T-cell (primary cell): ENCODE data around the gene RFX2. TPM values are rescaled to one million over a fixed set of nuclear protein-coding genes. Genes with fewer than 3 reads are reported as not detected.
"Not testable (repeated sequence)": the region's sequence is repeated elsewhere in the genome, so short reads cannot be mapped to it uniquely, and the experiment has no call there.

Experiments used
- ATAC-seq, 4 experiments: fragments of 200-7000 bp in 3 of 4; fragments of 150-1000 bp in 1 of 4; cut with Tn5 transposase; replicated peaks in 1 of 4; 1 replicate in 3 of 4; 2 replicates in 1 of 4; pipeline ENCODE4 v1.10.0; 2021; ENCODE audit warnings: moderate library complexity in 3 of 4, mild to moderate bottlenecking in 2 of 4, moderate number of reproducible peaks in 1 of 4
- CTCF ChIA-PET, 2 donors: fragments of 300-600 bp; sonication (Branson Sonifier 250); formaldehyde crosslinking; loops; one replicate each; lab custom pipeline; 2022; ENCODE audit warnings: antibody characterized with exemption in 2 of 2; lab: Charles Lee
- POLR2A ChIA-PET, 2 donors: fragments of 300-600 bp; sonication (Branson Sonifier 250); formaldehyde crosslinking; loops; one replicate each; lab custom pipeline; 2022; ENCODE audit warnings: antibody characterized with exemption in 2 of 2; lab: Charles Lee
- DNase-seq, 35 experiments: peaks; one replicate each; pipeline versions ENCODE4 v3.0.0 to v3.0.0-alpha.2; 2013 to 2023
- H3K27ac ChIP-seq: one replicate; pipeline ENCODE4 v1.5.1; 2013; ENCODE audit warnings: low read length
- H3K27me3 ChIP-seq, 2 experiments: replicated peaks in 1 of 2; 1 replicate in 1 of 2; 2 replicates in 1 of 2; pipeline versions ENCODE4 v1.6.1 to v1.7.0; 2013; ENCODE audit warnings: low read length in 1 of 2, mixed read lengths in 1 of 2; ENCODE audit not compliant: control insufficient read depth in 2 of 2, insufficient read depth in 2 of 2; ENCODE audit errors: extremely low read depth in 1 of 2
- H3K36me3 ChIP-seq, 2 donors: 1 replicate in 1 of 2; 2 replicates in 1 of 2; pipeline versions ENCODE4 v1.6.1 to v1.7.0; 2013; ENCODE audit warnings: low read length in 1 of 2; ENCODE audit not compliant: control insufficient read depth in 2 of 2, insufficient read depth in 1 of 2; ENCODE audit errors: extremely low read depth in 1 of 2
- H3K4me1 ChIP-seq, 2 experiments: 1 replicate in 1 of 2; 2 replicates in 1 of 2; pipeline versions ENCODE4 v1.6.1 to v1.7.0; 2013; ENCODE audit warnings: low read length in 2 of 2, mixed read lengths in 1 of 2; ENCODE audit not compliant: insufficient read depth in 2 of 2, control insufficient read depth in 1 of 2; ENCODE audit errors: extremely low read depth in 1 of 2
- H3K4me3 ChIP-seq, 2 donors: 1 replicate in 1 of 2; 2 replicates in 1 of 2; pipeline versions ENCODE4 v1.5.1 to v1.7.0; 2013; ENCODE audit warnings: mild to moderate bottlenecking in 2 of 2, low read length in 1 of 2, moderate library complexity in 1 of 2; ENCODE audit not compliant: control insufficient read depth in 1 of 2; ENCODE audit errors: extremely low read depth in 1 of 2
- H3K9me3 ChIP-seq: 2 replicates; pipeline ENCODE4 v1.7.0; 2013
- H3K27ac Mint-ChIP-seq, 2 donors: one replicate each; pipeline ENCODE4 v1.8.0; 2020 to 2021; ENCODE audit warnings: mild to moderate bottlenecking in 2 of 2, mixed read lengths in 2 of 2
- H3K27me3 Mint-ChIP-seq, 2 donors: one replicate each; pipeline ENCODE4 v1.8.0; 2021 to 2022; ENCODE audit warnings: mixed read lengths in 2 of 2
- H3K36me3 Mint-ChIP-seq: one replicate; pipeline ENCODE4 v1.8.0; 2021; ENCODE audit warnings: mixed read lengths
- H3K4me1 Mint-ChIP-seq, 3 donors: one replicate each; pipeline ENCODE4 v1.8.0; 2020 to 2022; ENCODE audit warnings: mixed read lengths in 3 of 3, mild to moderate bottlenecking in 1 of 3
- H3K4me3 Mint-ChIP-seq, 3 donors: one replicate each; pipeline ENCODE4 v1.8.0; 2020 to 2022; ENCODE audit warnings: mild to moderate bottlenecking in 3 of 3, mixed read lengths in 3 of 3, moderate library complexity in 3 of 3
- H3K9me3 Mint-ChIP-seq, 3 donors: one replicate each; pipeline ENCODE4 v1.8.0; 2020 to 2022; ENCODE audit warnings: mixed read lengths in 3 of 3
- WGBS: methylation state at CpG from one replicate; pipeline ENCODE4 v1.1.5; 2013; ENCODE audit warnings: missing lambda C conversion rate; ENCODE audit not compliant: insufficient coverage; 5-methylcytosine and 5-hydroxymethylcytosine counted together
- total RNA-seq, 35 experiments: library from RNA in 6 of 35; stranded (reverse) in 6 of 35; fragments of 120-200 nt in 1 of 35; gene quantifications; one replicate each; pipeline versions ENCODE4 v1.2.1 to v1.2.4 and lab custom pipeline; 2013 to 2026

Gene RFX2
- total RNA-seq, 5 donors from 2014 or later (not counting 1 experiment from before 2014, with no cell fraction given) = 4.7 to 11.6 (median 7.8) TPM

DNA sequence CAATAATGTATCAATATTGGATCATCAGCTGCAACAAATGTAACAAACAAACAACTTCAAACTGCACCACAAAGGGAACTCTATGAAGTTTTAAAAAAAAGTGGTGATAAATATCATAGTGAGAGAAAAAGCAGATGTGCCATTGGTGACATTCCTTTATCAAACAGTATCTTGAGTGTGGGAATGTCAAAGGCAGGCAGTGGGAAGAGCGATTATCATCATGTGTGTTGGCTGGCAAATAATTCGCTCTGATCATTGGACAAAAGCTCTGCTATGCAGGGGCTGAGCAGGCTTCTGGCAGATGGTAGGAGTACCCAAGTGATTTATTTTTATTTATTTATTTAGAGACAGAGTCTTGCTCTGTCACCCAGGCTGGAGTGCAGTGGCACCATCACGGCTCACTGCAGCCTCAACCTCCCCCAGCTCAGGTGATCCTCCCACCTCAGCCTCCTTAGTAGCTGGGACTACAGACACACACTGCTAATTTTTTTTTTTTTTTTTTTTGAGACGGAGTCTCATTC lies 76.5 kb downstream of the RFX2 start:
- CTCF ChIA-PET = no interaction called here
- H3K4me1 ChIP-seq = no peaks in the 10 kb centered on the region
- no peaks in the 10 kb centered on the region for H3K27me3 Mint-ChIP-seq
- POLR2A ChIA-PET = interaction anchor here in 1 of 2 donors (0.6 kb wide), 1 partner anchor 54 kb away, joined by 8 read pairs; no protein-coding TSS in a partner anchor
- no peak overlapping the region for H3K4me3 Mint-ChIP-seq
- no peaks in the 10 kb centered on the region for H3K4me1 Mint-ChIP-seq
- DNase-seq (no peak), ATAC-seq (no peak)
- no peak overlapping the region for H3K27ac Mint-ChIP-seq
- H3K27me3 ChIP-seq = no peaks in the 10 kb centered on the region
- 93% methylated on average over 3 of the region's 4 CpGs for WGBS
- H3K36me3 Mint-ChIP-seq = no peaks in the 10 kb centered on the region
- no peak overlapping the region for H3K4me3 ChIP-seq
- no peak overlapping the region for H3K27ac ChIP-seq
- H3K36me3 ChIP-seq = no peaks in the 10 kb centered on the region
- no peaks in the 10 kb centered on the region for H3K9me3 ChIP-seq
- no peaks in the 10 kb centered on the region for H3K9me3 Mint-ChIP-seq

DNA sequence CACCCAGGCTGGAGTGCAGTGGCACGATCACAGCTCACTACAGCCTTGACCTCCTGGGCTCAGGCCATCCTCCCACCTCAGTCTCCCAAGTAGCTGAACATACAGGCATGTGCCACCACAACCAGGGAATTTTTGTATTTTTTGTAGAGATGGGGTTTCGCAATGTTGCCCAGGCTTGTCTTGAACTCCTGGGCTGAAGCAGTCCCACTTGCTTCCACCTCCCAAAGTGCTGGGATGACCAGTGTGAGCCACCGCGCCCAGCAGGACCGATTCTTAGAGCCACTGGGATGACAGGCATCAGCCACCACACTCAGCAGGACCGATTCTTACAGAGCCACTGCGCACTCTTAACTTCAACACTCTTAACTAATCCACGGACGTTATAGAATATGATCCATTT lies 77.5 kb downstream of the RFX2 start:
- Mint-ChIP-seq H3K9me3 (no peaks in the 10 kb centered on the region), H3K4me1 (no peaks in the 10 kb centered on the region), H3K36me3 (peaks cover 3% of the 10 kb centered on the region), H3K27ac (no peak overlapping the region), H3K4me3 (no peak overlapping the region), H3K27me3 (no peaks in the 10 kb centered on the region)
- no peaks in the 10 kb centered on the region for H3K27me3 ChIP-seq
- DNase-seq (peak in 1 of 35 experiments; percentile 19), ATAC-seq (no peak)
- 82% methylated on average over 7 of the region's 9 CpGs for WGBS
- H3K4me1 ChIP-seq = no peaks in the 10 kb centered on the region
- H3K36me3 ChIP-seq = no peaks in the 10 kb centered on the region
- no peak overlapping the region for H3K4me3 ChIP-seq
- POLR2A ChIA-PET = no interaction called here
- no peaks in the 10 kb centered on the region for H3K9me3 ChIP-seq
- CTCF ChIA-PET = interaction anchor here in 1 of 2 donors (1.0 kb wide), 1 partner anchor 65 kb away, joined by 3 read pairs; no protein-coding TSS in a partner anchor
- H3K27ac ChIP-seq = no peak overlapping the region

DNA sequence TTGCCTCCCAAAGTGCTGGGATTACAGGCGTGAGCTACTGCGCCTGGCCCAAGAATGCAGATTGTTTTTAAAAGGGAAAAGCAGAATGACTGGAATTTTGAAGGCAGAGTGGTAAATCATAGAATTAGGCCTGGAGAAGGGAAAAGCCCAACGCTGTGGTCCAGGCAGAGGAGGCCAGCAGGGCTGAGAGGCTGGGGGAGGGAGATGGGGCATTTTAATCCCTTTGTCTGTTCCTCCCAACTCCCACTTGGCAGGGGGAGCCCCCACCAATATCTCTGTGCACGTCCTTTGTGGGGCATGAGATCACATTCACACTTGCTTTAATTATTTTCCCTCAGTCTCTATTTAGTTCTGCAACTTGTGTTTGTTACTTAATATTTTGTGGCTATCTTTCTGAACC lies 77.9 kb downstream of the RFX2 start:
- POLR2A ChIA-PET = no interaction called here
- Mint-ChIP-seq H3K27me3 (no peaks in the 10 kb centered on the region), H3K36me3 (peaks cover 3% of the 10 kb centered on the region), H3K9me3 (no peaks in the 10 kb centered on the region), H3K27ac (no peak overlapping the region), H3K4me3 (no peak overlapping the region), H3K4me1 (no peaks in the 10 kb centered on the region)
- ATAC-seq (no peak), DNase-seq (no peak)
- whole genome bisulfite sequencing = 100% methylated on average over 2 of the region's 4 CpGs
- Histone ChIP-seq H3K4me3 (no peak overlapping the region), H3K27ac (no peak overlapping the region), H3K36me3 (no peaks in the 10 kb centered on the region), H3K4me1 (no peaks in the 10 kb centered on the region), H3K27me3 (no peaks in the 10 kb centered on the region), H3K9me3 (no peaks in the 10 kb centered on the region)
- CTCF ChIA-PET = interaction anchor here in 1 of 2 donors (1.0 kb wide), 1 partner anchor 64 kb away, joined by 3 read pairs; no protein-coding TSS in a partner anchor

DNA sequence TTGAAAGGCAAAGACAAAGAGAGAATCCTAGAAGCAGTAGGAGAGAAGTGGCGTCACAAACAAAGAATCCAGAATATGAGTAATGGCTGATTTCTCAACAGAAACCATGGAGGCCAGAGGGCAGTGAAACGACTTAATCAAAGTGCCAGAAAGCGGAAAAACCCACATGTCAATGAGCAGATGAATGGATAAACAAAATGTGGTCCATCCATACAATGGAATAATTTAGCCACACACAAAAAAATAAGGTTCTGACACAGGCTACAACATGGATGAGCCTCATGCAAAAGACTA lies 80.1 kb downstream of the RFX2 start:
- Histone ChIP-seq H3K9me3 (no peaks in the 10 kb centered on the region), H3K4me1 (no peaks in the 10 kb centered on the region), H3K4me3 (no peak overlapping the region), H3K36me3 (peaks cover 0 to 5% of the 10 kb centered on the region in 2 donors), H3K27me3 (no peaks in the 10 kb centered on the region), H3K27ac (no peak overlapping the region)
- Mint-ChIP-seq H3K36me3 (peaks cover 7% of the 10 kb centered on the region), H3K9me3 (no peaks in the 10 kb centered on the region), H3K27me3 (no peaks in the 10 kb centered on the region), H3K4me3 (no peak overlapping the region), H3K27ac (no peak overlapping the region), H3K4me1 (no peaks in the 10 kb centered on the region)
- ATAC-seq = no peak
- POLR2A ChIA-PET = no interaction called here
- CTCF ChIA-PET = no interaction called here
- no peak for DNase-seq
- 71% methylated on average over 1 of the region's 3 CpGs for WGBS

DNA sequence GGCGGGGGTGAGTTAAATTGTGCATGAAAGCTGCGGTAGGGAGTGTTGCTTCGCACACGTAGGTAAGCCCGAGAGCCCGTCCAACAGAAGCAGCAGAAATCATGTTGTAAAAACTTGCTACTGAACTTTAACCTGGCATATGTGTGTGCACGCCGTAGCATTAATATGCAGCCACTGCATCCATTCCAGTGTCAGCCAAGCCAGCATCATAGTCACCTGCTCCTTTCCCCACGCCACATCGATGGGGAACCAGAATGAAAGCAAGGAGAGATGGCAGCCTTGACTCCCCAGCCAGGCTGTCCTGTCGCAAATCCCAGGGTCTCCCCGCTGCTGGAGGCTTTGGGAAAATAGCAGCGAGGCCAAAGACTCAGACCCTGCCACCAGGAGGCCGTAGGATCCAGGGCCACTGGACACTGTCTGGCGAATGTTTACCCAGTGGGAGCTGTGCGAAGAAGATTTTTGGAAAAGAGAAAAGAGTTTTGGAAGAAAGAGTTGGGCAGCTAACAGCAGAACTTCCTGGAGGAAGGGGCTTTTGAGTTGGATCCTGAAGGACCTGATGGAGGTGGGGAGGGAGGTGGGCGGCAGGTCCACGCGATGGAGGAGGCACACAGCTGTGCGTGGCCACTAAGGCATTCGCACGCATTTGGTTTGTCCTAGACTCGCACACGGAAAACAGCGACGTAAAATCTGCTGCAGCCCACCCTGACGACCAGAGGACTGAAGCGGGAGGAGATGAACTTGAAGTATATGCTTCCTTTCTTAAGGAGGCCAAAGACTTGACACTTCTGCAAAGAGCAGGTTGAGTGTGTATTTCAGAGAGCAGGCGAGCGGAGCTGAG lies 83.7 kb downstream of the RFX2 start:
- DNase-seq (no peak), ATAC-seq (no peak)
- Mint-ChIP-seq H3K4me3 (no peak overlapping the region), H3K27me3 (peaks cover 0 to 4% of the 10 kb centered on the region in 2 donors), H3K4me1 (peaks cover 4 to 8% (median 4%) of the 10 kb centered on the region in 3 donors), H3K27ac (no peak overlapping the region), H3K9me3 (no peaks in the 10 kb centered on the region), H3K36me3 (peaks cover 7% of the 10 kb centered on the region)
- Histone ChIP-seq H3K9me3 (no peaks in the 10 kb centered on the region), H3K4me3 (no peak overlapping the region), H3K27ac (no peak overlapping the region), H3K27me3 (peaks cover 0 to 7% of the 10 kb centered on the region in 2 experiments), H3K36me3 (peaks cover 0 to 5% of the 10 kb centered on the region in 2 donors), H3K4me1 (peaks cover 0 to 7% of the 10 kb centered on the region in 2 experiments)
- 93% methylated on average over 28 of the region's 30 CpGs for WGBS
- ChIA-PET POLR2A (interaction anchor here in 1 of 2 donors (0.7 kb wide), 1 partner anchor 1713 kb away, joined by 6 read pairs; no protein-coding TSS in a partner anchor), CTCF (interaction anchor here (0.7 kb wide), 2 partner anchors 51 to 233 kb away, joined by 3 read pairs; no protein-coding TSS in a partner anchor)

DNA sequence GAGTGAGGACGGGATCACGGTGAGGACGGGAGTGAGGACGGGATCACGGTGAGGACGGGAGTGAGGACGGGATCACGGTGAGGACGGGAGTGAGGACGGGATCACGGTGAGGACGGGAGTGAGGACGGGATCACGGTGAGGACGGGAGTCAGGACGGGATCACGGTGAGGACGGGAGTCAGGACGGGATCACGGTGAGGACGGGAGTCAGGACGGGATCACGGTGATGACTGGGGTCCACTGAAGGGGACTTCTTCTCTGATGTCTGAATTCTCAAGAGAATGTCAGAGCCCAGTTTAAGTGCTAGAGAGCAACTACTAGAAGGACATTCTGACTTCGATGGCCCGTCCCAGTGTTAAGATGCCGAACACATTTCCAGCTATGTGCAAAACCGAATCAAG lies 85.5 kb downstream of the RFX2 start:
- H3K4me3 Mint-ChIP-seq, H3K27me3 Mint-ChIP-seq, ATAC-seq, H3K27ac Mint-ChIP-seq, H3K4me1 ChIP-seq, POLR2A ChIA-PET, H3K4me3 ChIP-seq, DNase-seq, H3K9me3 Mint-ChIP-seq, H3K36me3 ChIP-seq, CTCF ChIA-PET, H3K36me3 Mint-ChIP-seq, H3K27ac ChIP-seq, H3K9me3 ChIP-seq: not testable (repeated sequence)
- 94% methylated on average over 18 of the region's 27 CpGs for WGBS
- H3K27me3 ChIP-seq = peaks cover 0 to 19% of the 10 kb centered on the region in 2 experiments
- H3K4me1 Mint-ChIP-seq = peaks cover 4 to 16% (median 4%) of the 10 kb centered on the region in 3 donors
